ENCODE data around the gene USP40. TPM values are rescaled to one million over a fixed set of nuclear protein-coding genes. Genes with fewer than 3 reads are reported as not detected.
"Not testable (repeated sequence)": the region's sequence is repeated elsewhere in the genome, so short reads cannot be mapped to it uniquely, and the experiment has no call there.

USP40 gene
- total and polyA plus RNA-seq, 2 donors (not counting 1 experiment from before 2014, with no cell fraction given) = 18.9 to 40.6 TPM

DNA sequence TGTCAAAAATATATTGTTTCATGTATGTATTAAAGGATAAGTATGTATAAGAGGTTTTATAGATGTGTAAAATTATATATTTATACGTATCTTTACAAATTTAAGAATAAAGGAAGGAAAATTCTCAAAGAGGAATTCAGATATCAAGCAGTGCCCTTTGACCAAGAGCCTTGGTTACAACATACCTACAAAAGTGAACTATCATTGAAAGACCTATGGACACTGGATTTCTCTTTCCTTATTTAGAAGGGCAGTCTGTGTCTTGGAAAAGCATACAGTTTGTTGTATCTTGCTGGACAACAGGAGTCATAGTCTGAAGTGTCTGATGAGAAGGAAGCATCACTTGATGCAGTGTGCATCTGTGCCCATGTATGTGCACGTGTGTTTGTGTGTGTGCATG, 21.8 kb upstream of the USP40 start:
- no peak overlapping the region for H2AFZ ChIP-seq (ENCODE audit: low read length)
- no peak overlapping the region for H3K4me2 ChIP-seq (ENCODE audit: extremely low read depth, insufficient read depth, low read length)
- DNase-seq (ENCODE audit: low read depth in 2 of 2) = no peak
- H3K27me3 ChIP-seq (ENCODE audit: control insufficient read depth, insufficient read depth, low read length) = no peaks in the 10 kb centered on the region
- TF ChIP-seq CTCF (conservative IDR thresholded peaks at IDR 0.05 in 1 of 2, IDR thresholded peaks at IDR 0.05 in 1 of 2; ENCODE audit: low read depth in 1 of 2, low read length in 2 of 2) (no peak), EZH2 (IDR thresholded peaks at IDR 0.05; ENCODE audit: low read length, missing control alignments) (no peak)
- H4K20me1 ChIP-seq (ENCODE audit: control insufficient read depth, extremely low read depth, insufficient read depth, low read length) = no peaks in the 10 kb centered on the region
- H3K36me3 ChIP-seq (ENCODE audit: control insufficient read depth, insufficient read depth, low read length) = no peaks in the 10 kb centered on the region
- no peaks in the 10 kb centered on the region for H3K79me2 ChIP-seq (ENCODE audit: control insufficient read depth, insufficient read depth, low read length)
- no peak overlapping the region for H3K9ac ChIP-seq (ENCODE audit: insufficient read depth, low read length)
- no peaks in the 10 kb centered on the region for H3K9me3 ChIP-seq (ENCODE audit: control insufficient read depth, insufficient read depth, low read depth, low read length)
- H3K4me1 ChIP-seq (ENCODE audit: control insufficient read depth, extremely low read depth, insufficient read depth, low read length) = no peaks in the 10 kb centered on the region
- H3K4me3 ChIP-seq (replicated peaks in 1 of 4; ENCODE audit: control extremely low read depth in 1 of 4, insufficient read depth in 1 of 4, low read depth in 3 of 4, low read length in 4 of 4) = no peak overlapping the region
- no peak overlapping the region for H3K27ac ChIP-seq (ENCODE audit: insufficient read depth, low read length)

DNA sequence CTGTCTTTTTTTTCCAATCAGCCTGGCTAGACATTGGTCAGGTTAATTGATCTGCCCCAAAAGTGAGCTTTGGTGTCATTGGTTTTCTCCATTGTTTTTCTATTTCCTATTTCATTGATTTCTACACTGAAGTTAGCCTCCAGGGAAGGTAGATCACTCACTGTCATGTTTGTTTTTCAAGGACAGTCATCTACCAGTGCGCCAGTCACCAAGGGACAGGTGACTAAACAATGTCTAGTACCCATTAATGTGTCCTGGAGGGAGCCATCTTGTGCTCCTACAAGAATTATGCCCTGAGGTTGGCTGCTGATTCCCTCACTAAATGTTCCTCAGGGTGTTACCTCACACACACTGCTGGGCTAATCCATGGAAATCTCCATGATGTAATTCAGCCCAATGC, 17.6 kb upstream of the USP40 start:
- no peak for TF ChIP-seq CTCF (conservative IDR thresholded peaks at IDR 0.05 in 1 of 2, IDR thresholded peaks at IDR 0.05 in 1 of 2; ENCODE audit: low read depth in 1 of 2, low read length in 2 of 2)
- no peak for TF ChIP-seq EZH2 (IDR thresholded peaks at IDR 0.05; ENCODE audit: low read length, missing control alignments)
- Histone ChIP-seq H3K4me2 (ENCODE audit: extremely low read depth, insufficient read depth, low read length) (no peak overlapping the region), H3K9me3 (ENCODE audit: control insufficient read depth, insufficient read depth, low read depth, low read length) (no peaks in the 10 kb centered on the region), H3K79me2 (ENCODE audit: control insufficient read depth, insufficient read depth, low read length) (no peaks in the 10 kb centered on the region), H3K27me3 (ENCODE audit: control insufficient read depth, insufficient read depth, low read length) (no peaks in the 10 kb centered on the region), H3K4me1 (ENCODE audit: control insufficient read depth, extremely low read depth, insufficient read depth, low read length) (no peaks in the 10 kb centered on the region), H3K9ac (ENCODE audit: insufficient read depth, low read length) (no peak overlapping the region), H3K4me3 (replicated peaks in 1 of 4; ENCODE audit: control extremely low read depth in 1 of 4, insufficient read depth in 1 of 4, low read depth in 3 of 4, low read length in 4 of 4) (no peak overlapping the region), H3K27ac (ENCODE audit: insufficient read depth, low read length) (no peak overlapping the region), H3K36me3 (ENCODE audit: control insufficient read depth, insufficient read depth, low read length) (no peaks in the 10 kb centered on the region), H4K20me1 (ENCODE audit: control insufficient read depth, extremely low read depth, insufficient read depth, low read length) (no peaks in the 10 kb centered on the region), H2AFZ (ENCODE audit: low read length) (no peak overlapping the region)
- DNase-seq (ENCODE audit: low read depth in 2 of 2) = no peak

GRCh38 chr2:233583217-233583965, 16.8 kb upstream of the USP40 start:
- not testable (repeated sequence) for H3K9me3 ChIP-seq (ENCODE audit: control insufficient read depth, insufficient read depth, low read depth, low read length); H3K36me3 ChIP-seq (ENCODE audit: control insufficient read depth, insufficient read depth, low read length); H3K27ac ChIP-seq (ENCODE audit: insufficient read depth, low read length); H2AFZ ChIP-seq (ENCODE audit: low read length); H3K79me2 ChIP-seq (ENCODE audit: control insufficient read depth, insufficient read depth, low read length); H3K27me3 ChIP-seq (ENCODE audit: control insufficient read depth, insufficient read depth, low read length); H4K20me1 ChIP-seq (ENCODE audit: control insufficient read depth, extremely low read depth, insufficient read depth, low read length); DNase-seq (ENCODE audit: low read depth in 2 of 2); H3K4me1 ChIP-seq (ENCODE audit: control insufficient read depth, extremely low read depth, insufficient read depth, low read length); H3K9ac ChIP-seq (ENCODE audit: insufficient read depth, low read length); H3K4me3 ChIP-seq (replicated peaks in 1 of 4; ENCODE audit: control extremely low read depth in 1 of 4, insufficient read depth in 1 of 4, low read depth in 3 of 4, low read length in 4 of 4); H3K4me2 ChIP-seq (ENCODE audit: extremely low read depth, insufficient read depth, low read length)

DNA sequence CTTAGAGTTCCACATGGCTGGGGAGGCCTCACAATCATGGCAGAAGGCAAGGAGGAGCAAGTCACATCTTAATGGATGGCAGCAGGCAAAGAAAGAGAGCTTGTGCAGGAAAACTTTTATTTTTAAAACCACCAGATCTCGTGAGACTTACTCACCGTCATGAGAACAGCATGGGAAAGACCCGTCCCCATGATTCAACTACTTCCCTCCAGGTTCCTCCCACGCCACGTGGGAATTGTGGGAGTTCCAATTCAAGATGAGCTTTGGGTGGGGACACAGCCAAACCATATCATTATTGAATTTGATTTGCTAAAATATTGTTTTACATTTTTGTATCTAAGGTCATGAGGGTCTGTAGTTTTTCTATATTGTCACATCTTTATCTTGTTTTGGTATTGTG, 10.8 kb upstream of the USP40 start:
- not testable (repeated sequence) for H3K36me3 ChIP-seq (ENCODE audit: control insufficient read depth, insufficient read depth, low read length); H3K79me2 ChIP-seq (ENCODE audit: control insufficient read depth, insufficient read depth, low read length); H3K27me3 ChIP-seq (ENCODE audit: control insufficient read depth, insufficient read depth, low read length); H3K9me3 ChIP-seq (ENCODE audit: control insufficient read depth, insufficient read depth, low read depth, low read length); H2AFZ ChIP-seq (ENCODE audit: low read length); H3K4me2 ChIP-seq (ENCODE audit: extremely low read depth, insufficient read depth, low read length); DNase-seq (ENCODE audit: low read depth in 2 of 2); H3K4me1 ChIP-seq (ENCODE audit: control insufficient read depth, extremely low read depth, insufficient read depth, low read length); H3K9ac ChIP-seq (ENCODE audit: insufficient read depth, low read length); H3K27ac ChIP-seq (ENCODE audit: insufficient read depth, low read length); H3K4me3 ChIP-seq (replicated peaks in 1 of 4; ENCODE audit: control extremely low read depth in 1 of 4, insufficient read depth in 1 of 4, low read depth in 3 of 4, low read length in 4 of 4); H4K20me1 ChIP-seq (ENCODE audit: control insufficient read depth, extremely low read depth, insufficient read depth, low read length)
